B cell (primary cell): ENCODE measurements around the gene KIRREL3. TPM values are rescaled to one million over a fixed set of nuclear protein-coding genes. Genes with fewer than 3 reads are reported as not detected.

Source experiments
- ATAC-seq: fragments of 200-7000 bp; cut with Tn5 transposase; one replicate; pipeline ENCODE4 v1.10.0; 2021; ENCODE audit warnings: low read depth, mild to moderate bottlenecking, moderate number of reproducible peaks, moderate library complexity
- CTCF ChIA-PET: fragments of 350-600 bp; sonication (Branson Sonifier 250); formaldehyde crosslinking; loops from one replicate; lab custom pipeline; 2021; ENCODE audit warnings: antibody characterized with exemption, inconsistent platforms; lab: Charles Lee
- POLR2A ChIA-PET: fragments of 350-600 bp; sonication (Branson Sonifier 250); formaldehyde crosslinking; loops from one replicate; lab custom pipeline; 2021; ENCODE audit warnings: antibody characterized with exemption; lab: Charles Lee
- DNase-seq: peaks from one replicate; pipeline ENCODE4 v3.0.0; 2013
- H2AFZ ChIP-seq: 2 replicates; pipeline ENCODE4 v1.6.1; 2012; ENCODE audit warnings: mild to moderate bottlenecking, low read depth, low read length; ENCODE audit not compliant: insufficient read depth, poor library complexity, severe bottlenecking
- H3K27ac ChIP-seq, 2 donors: 1 replicate in 1 of 2; 2 replicates in 1 of 2; pipeline ENCODE4 v1.5.1; 2012 to 2013; ENCODE audit warnings: low read length in 2 of 2, mild to moderate bottlenecking in 2 of 2, moderate library complexity in 1 of 2
- H3K27me3 ChIP-seq, 4 experiments: fragments of 200-600 bp in 1 of 4; sonication (generic) in 1 of 4; replicated peaks in 1 of 4; 1 replicate in 2 of 4; 2 replicates in 2 of 4; pipeline versions ENCODE4 v1.6.1 to v1.7.0; 2013 to 2016; ENCODE audit warnings: low read length in 3 of 4, mild to moderate bottlenecking in 2 of 4, mixed read lengths in 1 of 4, moderate library complexity in 1 of 4; ENCODE audit not compliant: insufficient read depth in 4 of 4, control insufficient read depth in 3 of 4; ENCODE audit errors: control extremely low read depth in 1 of 4
- H3K36me3 ChIP-seq, 2 experiments: replicated peaks in 1 of 2; 1 replicate in 1 of 2; 2 replicates in 1 of 2; pipeline versions ENCODE4 v1.6.1 to v1.7.1; 2013; ENCODE audit warnings: low read length in 1 of 2; ENCODE audit not compliant: insufficient read depth in 2 of 2, control insufficient read depth in 1 of 2; ENCODE audit errors: control extremely low read depth in 1 of 2, extremely low read depth in 1 of 2
- H3K4me1 ChIP-seq, 2 donors: fragments of 200-600 bp in 1 of 2; sonication (generic) in 1 of 2; 1 replicate in 1 of 2; 2 replicates in 1 of 2; pipeline versions ENCODE4 v1.5.1 to v1.6.1; 2013 to 2017; ENCODE audit warnings: low read length in 2 of 2; ENCODE audit not compliant: control insufficient read depth in 2 of 2, insufficient read depth in 2 of 2
- H3K4me2 ChIP-seq: replicated peaks from 2 replicates; pipeline ENCODE3; 2012; ENCODE audit warnings: mild to moderate bottlenecking, low read depth, low read length; ENCODE audit not compliant: poor library complexity, severe bottlenecking
- H3K4me3 ChIP-seq, 5 experiments: fragments of 200-600 bp in 1 of 5; sonication (generic) in 1 of 5; 1 replicate in 3 of 5; 2 replicates in 2 of 5; pipeline versions ENCODE4 v1.5.1 to v1.7.0; 2011 to 2016; ENCODE audit warnings: low read length in 4 of 5, mild to moderate bottlenecking in 4 of 5, low read depth in 2 of 5, control low read depth in 1 of 5, moderate library complexity in 1 of 5; ENCODE audit not compliant: insufficient read depth in 1 of 5; ENCODE audit errors: control extremely low read depth in 1 of 5, extremely low read depth in 1 of 5
- H3K79me2 ChIP-seq: fragments of 200-600 bp; sonication (generic); one replicate; pipeline ENCODE4 v1.6.0; 2016; ENCODE audit warnings: low read length; ENCODE audit not compliant: control insufficient read depth, insufficient read depth
- H3K9ac ChIP-seq: fragments of 200-600 bp; sonication (generic); 2 replicates; pipeline ENCODE4 v1.6.1; 2017; ENCODE audit warnings: mild to moderate bottlenecking, low read length, moderate library complexity
- H3K9me3 ChIP-seq, 3 donors: one replicate each; pipeline versions ENCODE4 v1.6.1 to v1.7.1; 2013; ENCODE audit warnings: low read length in 2 of 3; ENCODE audit not compliant: control insufficient read depth in 2 of 3, insufficient read depth in 1 of 3; ENCODE audit errors: control extremely low read depth in 1 of 3
- H4K20me1 ChIP-seq: 2 replicates; pipeline ENCODE4 v1.6.0; 2012; ENCODE audit warnings: mild to moderate bottlenecking, low read length; ENCODE audit not compliant: insufficient read depth, control insufficient read depth, poor library complexity, severe bottlenecking
- H3K27ac Mint-ChIP-seq: one replicate; pipeline ENCODE4 v1.8.0; 2021; ENCODE audit warnings: mixed read lengths
- H3K27me3 Mint-ChIP-seq: one replicate; pipeline ENCODE4 v1.8.0; 2021; ENCODE audit warnings: mixed read lengths
- H3K4me1 Mint-ChIP-seq: one replicate; pipeline ENCODE4 v1.8.0; 2021; ENCODE audit warnings: mixed read lengths
- H3K4me3 Mint-ChIP-seq: one replicate; pipeline ENCODE4 v1.8.0; 2021; ENCODE audit warnings: mixed read lengths
- H3K9me3 Mint-ChIP-seq: one replicate; pipeline ENCODE4 v1.8.0; 2022; ENCODE audit warnings: mixed read lengths; ENCODE audit not compliant: insufficient read depth
- EZH2 ChIP-seq: IDR thresholded peaks from 2 replicates; pipeline ENCODE4 v1.6.1; 2012; ENCODE audit warnings: borderline replicate concordance, low read depth, mild to moderate bottlenecking, moderate library complexity, low read length; ENCODE audit not compliant: insufficient read depth, poor library complexity, severe bottlenecking
- WGBS: methylation state at CpG from one replicate; pipeline ENCODE4 v1.1.5; 2013; ENCODE audit warnings: missing lambda C conversion rate; ENCODE audit not compliant: insufficient coverage; 5-methylcytosine and 5-hydroxymethylcytosine counted together
- intact Hi-C: fragments of 100-400 bp; cut with micrococcal nuclease; formaldehyde crosslinking; loops from one replicate; pipeline ENCODE4 v1.10.0; 2022
- polyA plus RNA-seq: library from polyadenylated mRNA; depleted of rRNA; stranded (reverse); fragments of >200 nt; gene quantifications from 2 replicates; pipeline ENCODE4 v1.2.3, GENCODE V29; 2012
- total RNA-seq, 2 donors: library from RNA; stranded (reverse); fragments of 120-200 nt in 1 of 2; gene quantifications; 1 replicate in 1 of 2; 2 replicates in 1 of 2; pipeline versions ENCODE4 v1.2.3 to v1.2.4, GENCODE V29; 2013 to 2022
- TF ChIP-seq, protein P1 (sequence below): fragments of 200-600 bp; IDR thresholded peaks from one replicate; pipeline ENCODE4 v1.8.0; 2022; ENCODE audit warnings: antibody characterized with exemption, mild to moderate bottlenecking

Gene KIRREL3
- total and polyA plus RNA-seq, 2 donors (not counting 1 experiment from before 2014, with no cell fraction given): not detected

GRCh38 chr11:126630893-126631798 is 369.4 kb downstream of the KIRREL3 start:
- Mint-ChIP-seq H3K9me3 (no peaks in the 10 kb centered on the region), H3K4me3 (no peak overlapping the region), H3K4me1 (no peaks in the 10 kb centered on the region), H3K27ac (no peak overlapping the region), H3K27me3 (peaks cover 7% of the 10 kb centered on the region)
- no peaks in the 10 kb centered on the region for H3K27me3 ChIP-seq
- no peak overlapping the region for H2AFZ ChIP-seq
- no peak overlapping the region for H3K9ac ChIP-seq
- no peaks in the 10 kb centered on the region for H3K4me1 ChIP-seq
- POLR2A ChIA-PET: no interaction called here
- H4K20me1 ChIP-seq: no peaks in the 10 kb centered on the region
- intact Hi-C loops: no loop called here
- H3K36me3 ChIP-seq: no peaks in the 10 kb centered on the region
- TF ChIP-seq EZH2: no peak
- TF ChIP-seq, protein P1, sequence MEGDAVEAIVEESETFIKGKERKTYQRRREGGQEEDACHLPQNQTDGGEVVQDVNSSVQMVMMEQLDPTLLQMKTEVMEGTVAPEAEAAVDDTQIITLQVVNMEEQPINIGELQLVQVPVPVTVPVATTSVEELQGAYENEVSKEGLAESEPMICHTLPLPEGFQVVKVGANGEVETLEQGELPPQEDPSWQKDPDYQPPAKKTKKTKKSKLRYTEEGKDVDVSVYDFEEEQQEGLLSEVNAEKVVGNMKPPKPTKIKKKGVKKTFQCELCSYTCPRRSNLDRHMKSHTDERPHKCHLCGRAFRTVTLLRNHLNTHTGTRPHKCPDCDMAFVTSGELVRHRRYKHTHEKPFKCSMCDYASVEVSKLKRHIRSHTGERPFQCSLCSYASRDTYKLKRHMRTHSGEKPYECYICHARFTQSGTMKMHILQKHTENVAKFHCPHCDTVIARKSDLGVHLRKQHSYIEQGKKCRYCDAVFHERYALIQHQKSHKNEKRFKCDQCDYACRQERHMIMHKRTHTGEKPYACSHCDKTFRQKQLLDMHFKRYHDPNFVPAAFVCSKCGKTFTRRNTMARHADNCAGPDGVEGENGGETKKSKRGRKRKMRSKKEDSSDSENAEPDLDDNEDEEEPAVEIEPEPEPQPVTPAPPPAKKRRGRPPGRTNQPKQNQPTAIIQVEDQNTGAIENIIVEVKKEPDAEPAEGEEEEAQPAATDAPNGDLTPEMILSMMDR: no peak
- H3K79me2 ChIP-seq: no peaks in the 10 kb centered on the region
- DNase-seq (no peak), ATAC-seq (no peak)
- CTCF ChIA-PET: no interaction called here
- WGBS: 94% methylated on average over 9 of the region's 10 CpGs
- H3K27ac ChIP-seq: no peak overlapping the region
- H3K4me2 ChIP-seq: no peak overlapping the region
- H3K9me3 ChIP-seq: peaks cover 0 to 7% (median 0%) of the 10 kb centered on the region in 3 donors
- H3K4me3 ChIP-seq: no peak overlapping the region

DNA sequence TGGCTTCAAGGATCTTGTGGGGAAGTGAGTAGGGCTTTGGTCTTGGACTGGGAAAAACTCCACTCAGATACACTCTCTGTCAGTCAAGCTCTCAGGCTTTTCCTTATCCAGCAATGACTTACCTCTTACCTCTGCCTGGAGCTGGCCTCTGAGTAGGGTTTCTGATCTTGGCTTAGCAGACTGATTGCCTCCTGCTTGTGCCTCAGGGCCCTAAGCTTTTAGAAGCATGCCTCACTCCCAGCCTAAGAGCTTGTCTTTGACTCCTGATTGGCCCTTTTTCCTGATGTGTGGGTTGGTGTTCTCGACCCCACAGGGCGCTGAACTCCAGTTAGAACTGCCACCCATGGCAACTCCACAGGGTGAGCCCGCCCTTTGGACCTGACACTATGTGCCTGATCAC is 370.1 kb downstream of the KIRREL3 start:
- H3K9ac ChIP-seq: no peak overlapping the region

More for the DNA sequence above, 370.1 kb downstream of the KIRREL3 start:
- Histone ChIP-seq H3K4me3 (no peak overlapping the region), H3K27me3 (no peaks in the 10 kb centered on the region), H3K79me2 (no peaks in the 10 kb centered on the region), H4K20me1 (no peaks in the 10 kb centered on the region), H2AFZ (no peak overlapping the region), H3K4me1 (no peaks in the 10 kb centered on the region), H3K4me2 (no peak overlapping the region), H3K27ac (no peak overlapping the region), H3K36me3 (no peaks in the 10 kb centered on the region), H3K9me3 (peaks cover 0 to 7% (median 0%) of the 10 kb centered on the region in 3 donors)
- ATAC-seq (no peak), DNase-seq (no peak)
- Mint-ChIP-seq H3K9me3 (no peaks in the 10 kb centered on the region), H3K27me3 (peaks cover 7% of the 10 kb centered on the region), H3K27ac (no peak overlapping the region), H3K4me3 (no peak overlapping the region), H3K4me1 (no peaks in the 10 kb centered on the region)
- 95% methylated on average over 2 of the region's 3 CpGs for WGBS
- no peak for TF ChIP-seq EZH2
- TF ChIP-seq, protein P1: no peak
- CTCF ChIA-PET: no interaction called here
- POLR2A ChIA-PET: no interaction called here
- intact Hi-C loops: no loop called here
